ENCODE data around the gene KLF16. TPM values are rescaled to one million over a fixed set of nuclear protein-coding genes. Genes with fewer than 3 reads are reported as not detected.

Gene KLF16
- total RNA-seq, 1 donor from 2014 or later: 23.1 TPM

- intact Hi-C loops (cut with micrococcal nuclease): loop anchor here (5.0 kb wide), 1 partner anchor 451 kb away; the partner anchor contains the start of gene DAZAP1
Measured at GRCh38 chr19:1858412-1859081, 4.8 kb downstream of the KLF16 start.

DNA sequence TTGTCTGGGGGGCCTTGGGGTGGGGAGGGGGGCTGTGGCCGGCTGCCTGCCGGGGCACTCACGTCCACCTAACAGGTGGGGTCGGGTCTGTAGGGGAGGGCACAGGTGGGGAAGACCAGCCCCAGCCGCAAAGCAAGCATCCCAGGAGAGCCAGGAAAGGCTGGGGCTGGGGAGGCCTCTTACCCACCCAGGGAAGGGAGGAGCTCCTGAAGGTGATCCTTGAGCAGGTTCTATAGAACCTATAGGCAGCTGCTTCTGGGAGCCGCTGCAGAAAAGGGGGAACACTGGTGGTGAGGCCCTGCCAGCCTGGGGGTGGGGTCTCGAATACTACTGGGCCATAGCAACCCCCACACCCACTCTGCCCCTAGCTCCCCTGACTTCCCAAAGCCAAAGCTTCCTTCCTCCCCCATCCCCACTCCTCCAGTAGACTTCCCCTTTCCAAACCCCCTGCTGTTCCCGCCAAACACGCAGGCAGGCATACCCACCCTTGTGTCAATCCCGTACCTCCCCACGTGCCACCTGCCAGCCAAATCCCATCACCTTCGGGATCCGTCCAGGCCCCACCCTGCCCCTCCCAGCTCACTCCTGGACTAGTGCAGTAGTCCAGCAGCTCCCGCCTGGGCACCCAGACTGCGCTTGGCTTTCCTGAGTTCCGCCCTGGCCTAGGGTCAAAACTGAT is 5.6 kb downstream of the KLF16 start:
- intact Hi-C loops (cut with micrococcal nuclease): loop anchor here (5.0 kb wide), 1 partner anchor 450 kb away; the partner anchor contains the start of gene DAZAP1

DNA sequence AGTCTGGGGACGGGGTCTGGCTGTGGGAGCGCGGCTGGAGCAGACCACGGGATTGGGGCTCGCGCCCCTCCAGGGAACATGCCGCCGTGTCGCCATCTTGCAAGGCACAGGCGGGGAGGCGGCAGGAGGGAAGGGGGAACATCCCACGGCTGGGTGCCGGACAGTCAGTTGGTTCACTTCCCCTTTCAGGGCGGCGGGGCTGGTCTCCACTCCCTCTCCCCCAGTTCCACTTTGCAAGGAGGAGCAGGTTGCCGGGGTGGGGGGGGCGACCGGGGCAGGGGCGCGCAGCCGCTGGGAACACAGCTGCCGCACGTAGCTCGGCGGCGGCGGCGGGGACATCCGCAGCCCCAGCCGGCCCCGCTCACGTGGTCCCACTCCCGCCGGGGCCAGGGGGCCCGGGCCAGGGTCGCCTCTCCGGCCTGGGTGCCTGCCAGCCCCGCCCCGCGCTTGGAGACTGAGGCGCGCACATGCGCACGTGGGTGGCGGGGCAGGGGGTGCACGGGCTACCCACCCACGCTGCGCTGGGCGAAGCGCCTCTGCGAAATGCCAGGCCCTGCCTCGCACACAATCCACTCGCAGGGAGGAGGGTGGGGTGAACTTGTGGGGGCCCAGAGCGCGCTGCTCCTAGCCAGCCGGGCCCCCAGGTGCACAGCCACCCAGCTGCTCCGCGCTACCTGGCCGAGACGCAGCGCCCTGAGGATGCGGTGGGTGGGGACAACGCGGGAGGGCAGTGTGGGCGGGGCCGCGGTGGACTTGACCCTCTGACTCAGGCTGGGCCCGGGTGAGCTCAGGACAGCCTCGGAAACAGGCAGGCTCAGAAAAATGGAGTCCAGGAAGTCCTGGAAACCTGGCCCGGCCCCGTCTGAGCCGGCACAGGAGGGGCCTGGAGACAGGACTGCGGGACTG is 6.4 kb downstream of the KLF16 start:
- intact Hi-C loops (cut with micrococcal nuclease): loop anchor here (1.0 to 5.0 kb wide), 2 partner anchors 7 to 450 kb away; partner anchors contain the start of gene DAZAP1

GRCh38 chr19:1856345-1856697 is 7.1 kb downstream of the KLF16 start:
- intact Hi-C loops (cut with micrococcal nuclease): loop anchor here (1.0 to 5.0 kb wide), 2 partner anchors 8 to 449 kb away; partner anchors contain the start of gene DAZAP1

- intact Hi-C loops (cut with micrococcal nuclease): loop anchor here (1.0 to 5.0 kb wide), 2 partner anchors 8 to 449 kb away; partner anchors contain the start of gene DAZAP1
Measured at GRCh38 chr19:1855828-1856255, 7.5 kb downstream of the KLF16 start.

- intact Hi-C loops (cut with micrococcal nuclease): loop anchor here (5.0 kb wide), 1 partner anchor 448 kb away; the partner anchor contains the start of gene DAZAP1
Measured at GRCh38 chr19:1855040-1855827, 8.1 kb downstream of the KLF16 start.

DNA sequence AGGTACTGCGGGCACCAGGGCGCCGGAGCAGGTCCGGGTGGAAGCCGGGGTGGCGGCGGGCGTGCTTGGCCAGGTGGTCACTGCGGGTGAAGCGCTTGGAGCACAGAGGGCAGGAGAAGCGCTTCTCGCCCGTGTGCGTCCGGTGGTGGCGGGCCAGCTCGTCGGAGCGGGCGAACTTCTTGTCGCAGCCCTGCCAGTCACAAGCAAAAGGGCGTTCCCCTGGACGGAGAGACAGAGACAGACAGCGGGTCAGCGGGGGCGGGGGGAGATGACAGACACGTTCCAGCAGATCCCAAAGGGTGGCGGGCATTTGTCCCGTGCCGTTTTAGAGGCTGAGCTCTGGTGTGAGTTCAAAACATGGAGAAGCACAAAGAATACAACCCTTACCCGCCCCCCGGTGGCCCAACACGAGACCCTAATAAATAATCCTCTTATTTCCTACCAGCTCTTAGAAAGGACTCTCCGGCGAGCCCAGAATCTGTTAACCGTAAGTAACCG is 8.8 kb downstream of the KLF16 start:
- intact Hi-C loops (cut with micrococcal nuclease): loop anchor here (5.0 kb wide), 1 partner anchor 447 kb away; the partner anchor contains the start of gene DAZAP1

DNA sequence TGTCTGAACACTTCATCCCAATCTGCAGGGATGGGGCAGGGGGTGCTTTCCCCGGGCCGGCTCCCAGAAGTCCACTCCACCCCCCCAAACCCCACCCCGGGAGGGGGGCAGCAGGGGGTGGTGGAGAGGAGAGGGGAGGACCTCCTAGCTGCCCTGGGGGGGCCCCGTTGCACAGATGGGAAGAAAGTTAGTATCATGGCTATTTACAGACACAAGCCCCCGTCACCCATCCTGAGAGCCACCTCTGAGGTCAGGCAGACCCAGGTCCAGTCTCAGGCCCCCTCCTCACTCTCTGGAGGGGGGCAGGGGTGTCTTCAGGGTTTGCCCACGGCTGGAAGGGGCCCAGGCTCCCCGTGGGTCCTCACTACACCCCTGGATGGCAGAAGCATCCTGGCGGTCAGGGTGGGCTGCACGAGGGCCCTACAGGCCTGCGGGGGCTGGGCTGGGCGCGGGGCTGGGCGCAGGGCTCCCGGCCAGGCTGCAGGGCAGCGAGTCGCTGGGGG is 9.3 kb downstream of the KLF16 start:
- intact Hi-C loops (cut with micrococcal nuclease): no loop called here

DNA sequence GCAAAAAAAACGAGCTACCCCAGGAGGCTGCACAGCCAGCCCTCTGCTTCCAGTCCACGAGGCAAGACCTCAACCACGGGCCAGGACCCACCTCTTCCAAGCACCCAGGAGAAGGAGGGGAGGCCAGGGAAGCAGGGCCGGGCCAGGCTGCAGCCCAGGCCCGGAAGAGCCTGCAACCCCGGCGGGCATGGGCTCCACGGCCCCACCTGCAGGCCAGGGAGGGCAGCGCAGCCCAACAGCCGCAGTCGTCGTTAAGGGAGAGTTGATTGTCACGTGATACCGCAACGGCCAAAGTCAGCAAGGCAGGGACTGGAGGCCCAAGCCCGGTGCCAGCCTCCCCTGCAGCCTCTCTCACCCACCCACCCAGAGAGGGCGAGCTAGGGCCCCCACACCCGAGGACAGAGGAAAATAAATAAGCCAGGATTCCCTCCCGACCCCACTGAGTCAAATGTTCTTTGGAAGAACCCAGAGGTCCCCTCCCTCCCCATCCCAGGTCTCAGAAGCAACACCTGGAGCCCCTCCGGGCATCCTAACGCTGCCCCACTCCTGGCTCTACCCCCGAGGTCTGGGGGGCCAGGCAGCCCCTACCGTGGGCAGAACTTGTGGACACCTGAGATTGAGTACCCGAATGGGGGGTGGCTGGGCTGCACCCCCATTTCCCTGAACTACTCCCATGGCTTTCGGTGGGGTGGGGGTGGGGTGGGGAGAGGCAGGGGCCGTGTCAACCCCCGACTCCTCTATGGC is 9.9 kb downstream of the KLF16 start:
- intact Hi-C loops (cut with micrococcal nuclease): no loop called here

GRCh38 chr19:1852581-1853128 is 10.7 kb downstream of the KLF16 start:
- intact Hi-C loops (cut with micrococcal nuclease): no loop called here

DNA sequence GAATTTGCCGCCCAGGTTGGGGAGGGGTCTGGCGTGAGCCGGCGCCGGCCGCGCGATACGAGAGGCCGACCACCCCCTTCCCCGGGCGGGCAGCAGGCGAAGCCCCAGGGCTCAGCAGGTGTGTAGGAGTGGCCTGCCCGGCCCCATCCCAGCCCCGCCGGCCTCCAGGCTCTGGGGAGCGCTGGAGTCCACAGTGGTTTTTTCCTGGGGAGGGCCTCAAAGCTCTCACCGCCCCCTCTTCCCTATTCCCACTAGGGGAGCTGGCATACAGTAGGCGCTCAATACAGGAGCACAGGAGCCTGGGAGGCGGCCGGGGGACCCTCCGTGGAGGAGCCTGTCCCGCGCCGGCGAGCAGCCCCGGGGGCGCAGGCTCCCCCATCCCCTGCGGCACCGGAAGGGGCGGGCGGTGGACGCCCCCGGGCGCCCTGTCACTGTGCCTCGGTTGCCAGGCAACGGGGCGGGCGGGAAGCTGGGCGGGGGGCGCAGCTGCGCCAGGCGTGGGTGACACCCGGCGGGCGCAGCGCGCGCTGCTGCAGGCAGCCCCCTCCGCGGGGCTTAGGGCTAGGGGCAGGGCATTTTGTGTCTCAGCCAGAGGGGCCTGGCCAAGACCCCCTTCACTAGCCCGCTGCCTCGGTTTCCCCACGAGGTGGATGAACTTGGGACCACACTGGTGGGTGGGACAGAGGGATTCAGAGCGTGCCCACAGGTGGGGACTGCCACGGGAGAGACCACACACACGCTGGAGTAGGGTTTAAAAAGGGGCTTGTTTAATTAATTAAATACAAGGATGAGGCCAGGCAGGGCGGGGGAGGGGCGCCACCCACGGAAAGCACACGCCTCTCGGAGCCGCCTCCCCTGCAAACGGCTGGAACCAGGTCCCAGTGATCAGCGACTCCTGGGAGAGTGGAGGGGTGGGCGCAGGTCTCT is 11.5 kb downstream of the KLF16 start:
- intact Hi-C loops (cut with micrococcal nuclease): no loop called here

GRCh38 chr19:1850809-1851653 is 12.3 kb downstream of the KLF16 start:
- intact Hi-C loops (cut with micrococcal nuclease): no loop called here

DNA sequence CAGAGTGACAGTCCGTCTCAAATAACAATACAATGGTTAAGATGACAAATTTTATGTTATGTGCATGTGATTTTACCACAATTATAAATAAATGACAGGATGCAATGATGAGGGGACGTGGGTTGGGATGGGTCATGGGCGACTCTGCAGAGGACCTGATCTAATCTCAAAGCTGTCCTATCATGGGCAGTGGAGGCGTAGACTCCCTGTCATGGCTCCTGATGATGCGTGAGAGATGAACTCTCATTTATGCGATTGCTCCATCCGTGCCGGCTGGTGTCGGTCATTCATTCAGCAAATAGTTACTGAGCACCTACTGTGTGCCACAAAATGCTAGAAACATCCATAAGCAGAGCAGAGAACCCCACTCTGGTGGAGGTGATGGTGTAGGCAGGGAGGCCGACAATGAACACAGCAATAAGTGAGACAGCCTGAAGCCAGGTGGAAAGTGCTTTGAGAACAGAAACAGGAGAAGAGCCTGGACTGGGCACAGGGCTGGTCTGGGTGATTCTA is 13.4 kb downstream of the KLF16 start:
- intact Hi-C loops (cut with micrococcal nuclease): no loop called here

DNA sequence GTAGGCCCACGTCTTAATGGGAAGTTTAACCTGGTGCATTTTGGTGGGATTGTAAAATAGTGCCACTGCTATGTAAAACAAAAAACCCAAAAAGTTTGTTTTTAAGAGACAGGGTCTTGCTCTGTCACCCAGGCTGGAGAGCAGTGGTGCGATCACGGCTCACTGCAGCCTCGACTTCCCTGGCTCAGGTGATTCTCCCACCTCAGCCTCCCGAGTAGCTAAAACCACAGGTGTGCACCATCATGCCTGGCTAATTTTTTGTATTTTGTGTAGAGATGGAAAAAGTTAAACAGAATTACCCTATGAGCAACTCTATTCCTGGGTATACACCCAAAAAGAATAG is 14.3 kb downstream of the KLF16 start:
- intact Hi-C loops (cut with micrococcal nuclease): no loop called here

DNA sequence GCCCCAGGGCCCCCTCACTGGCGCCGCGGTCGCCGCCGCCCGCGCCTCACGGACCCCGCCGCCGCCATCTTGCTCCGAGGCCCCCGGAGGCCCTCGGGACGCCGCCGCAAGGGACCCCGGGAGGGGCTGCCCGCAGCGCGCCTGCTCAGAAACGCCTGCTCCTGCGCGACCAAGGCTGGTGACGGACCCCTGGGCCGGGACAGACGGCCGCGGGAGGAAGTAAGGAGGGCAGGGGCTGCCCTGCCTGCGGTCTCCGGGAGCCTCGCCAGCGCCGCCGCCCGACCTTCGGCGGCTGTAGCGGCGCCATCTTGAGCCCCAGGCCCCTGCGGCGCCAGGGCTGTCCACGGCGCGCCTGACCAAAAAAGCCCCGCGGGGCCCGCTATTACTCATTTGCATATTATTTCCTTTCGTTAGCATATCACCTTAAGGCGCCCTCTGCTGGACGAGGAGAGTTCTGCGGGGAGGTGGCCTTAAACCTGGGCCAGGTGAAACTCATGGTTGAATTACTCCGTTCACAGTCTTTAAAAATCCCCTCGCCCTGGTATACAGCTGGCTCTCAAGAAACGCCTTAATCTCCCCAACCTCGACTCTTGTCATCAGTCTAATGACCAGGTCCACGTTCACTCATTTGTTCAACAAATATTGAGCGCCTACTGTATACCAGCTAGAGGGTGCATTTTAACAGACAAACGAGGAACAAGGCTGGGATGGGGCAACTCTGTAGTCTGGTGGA is 14.8 kb downstream of the KLF16 start, which contains the start of gene REXO1:
TSS of gene REXO1 (minus strand) at position 85 of the 733 bp plus-strand sequence. CDS start 125 bp downstream, outside the sequence.
- intact Hi-C loops (cut with micrococcal nuclease): loop anchor here (1.0 kb wide), 1 partner anchor 36 kb away; the partner anchor contains the start of gene ATP8B3
